Breast epithelium (tissue), 3 donors: ENCODE results near the gene SLC34A1.

Source experiments
- POLR2A ChIP-seq: fragments of 450-650 bp; IDR thresholded peaks from one replicate; pipeline ENCODE4 v1.6.1; 2016; ENCODE audit warnings: antibody characterized with exemption, mild to moderate bottlenecking, moderate library complexity
- POLR2AphosphoS5 ChIP-seq, 3 donors: sonication (generic); formaldehyde crosslinking; IDR thresholded peaks; one replicate each; pipeline ENCODE4 v1.6.1; 2017; ENCODE audit warnings: antibody characterized with exemption in 3 of 3
- TF ChIP-seq, protein P1 (sequence below), 3 donors: fragments of 450-650 bp; IDR thresholded peaks; one replicate each; pipeline ENCODE4 v1.5.1; 2016 to 2017; ENCODE audit warnings: antibody characterized with exemption in 3 of 3, mild to moderate bottlenecking in 3 of 3, moderate library complexity in 3 of 3

- TF ChIP-seq, protein P1, sequence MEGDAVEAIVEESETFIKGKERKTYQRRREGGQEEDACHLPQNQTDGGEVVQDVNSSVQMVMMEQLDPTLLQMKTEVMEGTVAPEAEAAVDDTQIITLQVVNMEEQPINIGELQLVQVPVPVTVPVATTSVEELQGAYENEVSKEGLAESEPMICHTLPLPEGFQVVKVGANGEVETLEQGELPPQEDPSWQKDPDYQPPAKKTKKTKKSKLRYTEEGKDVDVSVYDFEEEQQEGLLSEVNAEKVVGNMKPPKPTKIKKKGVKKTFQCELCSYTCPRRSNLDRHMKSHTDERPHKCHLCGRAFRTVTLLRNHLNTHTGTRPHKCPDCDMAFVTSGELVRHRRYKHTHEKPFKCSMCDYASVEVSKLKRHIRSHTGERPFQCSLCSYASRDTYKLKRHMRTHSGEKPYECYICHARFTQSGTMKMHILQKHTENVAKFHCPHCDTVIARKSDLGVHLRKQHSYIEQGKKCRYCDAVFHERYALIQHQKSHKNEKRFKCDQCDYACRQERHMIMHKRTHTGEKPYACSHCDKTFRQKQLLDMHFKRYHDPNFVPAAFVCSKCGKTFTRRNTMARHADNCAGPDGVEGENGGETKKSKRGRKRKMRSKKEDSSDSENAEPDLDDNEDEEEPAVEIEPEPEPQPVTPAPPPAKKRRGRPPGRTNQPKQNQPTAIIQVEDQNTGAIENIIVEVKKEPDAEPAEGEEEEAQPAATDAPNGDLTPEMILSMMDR (IDR thresholded peaks at IDR 0.05) = no peak
- TF ChIP-seq POLR2A (no peak), POLR2AphosphoS5 (IDR thresholded peaks at IDR 0.05) (no peak)
These were observed 39.4 kb downstream of the SLC34A1 start for GRCh38 chr5:177423671-177424070.
